Transverse colon (tissue), 4 donors: Measurements from ENCODE around the gene ABCA7. TPM values are rescaled to one million over a fixed set of nuclear protein-coding genes. Genes with fewer than 3 reads are reported as not detected.

Source experiments
- DNase-seq: peaks from one replicate; pipeline ENCODE4 v3.0.0-alpha.2; 2019
- H3K27ac ChIP-seq, 4 donors: fragments of 200-600 bp; sonication (generic); 2 replicates each; pipeline ENCODE4 v1.5.1; 2016 to 2018; ENCODE audit warnings: inconsistent platforms in 4 of 4
- H3K27me3 ChIP-seq: fragments of 200-600 bp; sonication (generic); 2 replicates; pipeline ENCODE4 v1.5.1; 2017; ENCODE audit warnings: inconsistent platforms
- H3K36me3 ChIP-seq, 4 donors: fragments of 200-600 bp; sonication (generic); 2 replicates each; pipeline ENCODE4 v1.5.1; 2017 to 2019; ENCODE audit warnings: inconsistent platforms in 4 of 4
- H3K4me1 ChIP-seq, 4 donors: fragments of 200-600 bp; sonication (generic); 2 replicates each; pipeline ENCODE4 v1.5.1; 2017 to 2020; ENCODE audit warnings: inconsistent platforms in 4 of 4
- H3K4me3 ChIP-seq, 4 donors: fragments of 200-600 bp; sonication (generic); 1 replicate in 1 of 4; 2 replicates in 3 of 4; pipeline versions ENCODE4 v1.5.1 to v1.6.1; 2017 to 2019; ENCODE audit warnings: inconsistent platforms in 4 of 4
- H3K9me3 ChIP-seq, 2 donors: fragments of 200-600 bp; sonication (generic); 2 replicates each; pipeline ENCODE4 v1.5.1; 2017 to 2019; ENCODE audit warnings: inconsistent platforms in 2 of 2
- EP300 ChIP-seq: sonication (generic); formaldehyde crosslinking; IDR thresholded peaks from one replicate; pipeline ENCODE4 v1.6.1; 2017; ENCODE audit warnings: antibody characterized with exemption, low read depth
- POLR2A ChIP-seq: fragments of 450-650 bp; IDR thresholded peaks from one replicate; pipeline ENCODE4 v1.6.1; 2016; ENCODE audit warnings: antibody characterized with exemption, mild to moderate bottlenecking, moderate library complexity
- POLR2AphosphoS5 ChIP-seq, 3 donors: sonication (generic); formaldehyde crosslinking; IDR thresholded peaks; one replicate each; pipeline ENCODE4 v1.6.1; 2016; ENCODE audit warnings: antibody characterized with exemption in 3 of 3
- WGBS, 2 donors: methylation state at CpG; one replicate each; pipeline ENCODE4 v1.1.5; 2018; ENCODE audit warnings: low coverage in 1 of 2; 5-methylcytosine and 5-hydroxymethylcytosine counted together
- in situ Hi-C, 4 donors: fragments of 200-750 bp; cut with MboI; loops; one replicate each; pipeline versions ENCODE4 v1.15.0 to v1.15.1; 2017; ENCODE audit warnings: low sequenced_read_pairs in 3 of 4, low pct_ligation_motif_present in 1 of 4, low pct_unique_long_range_greater_than_20kb in 1 of 4
- intact Hi-C: fragments of 100-400 bp; cut with DNase I; formaldehyde crosslinking; loops from one replicate; pipeline ENCODE4 v1.15.1; 2023; ENCODE audit warnings: low total_unique reads
- total RNA-seq, 4 donors: library from RNA; depleted of rRNA; stranded (reverse); fragments of >200 nt; gene quantifications; one replicate each; pipeline ENCODE4 v1.1.0, GENCODE V29; 2016
- TF ChIP-seq, protein P1 (sequence below), 5 experiments: fragments of 200-600 bp in 3 of 5; fragments of 450-650 bp in 2 of 5; sonication (generic) in 3 of 5; IDR thresholded peaks; 1 replicate in 2 of 5; 2 replicates in 3 of 5; pipeline ENCODE4 v1.5.1; 2016 to 2017; ENCODE audit warnings: antibody characterized with exemption in 5 of 5, inconsistent platforms in 3 of 5, mild to moderate bottlenecking in 2 of 5, moderate library complexity in 1 of 5

Gene ABCA7
- total RNA-seq, 4 donors from 2014 or later = 47.1 to 128 (median 82.0) TPM

DNA sequence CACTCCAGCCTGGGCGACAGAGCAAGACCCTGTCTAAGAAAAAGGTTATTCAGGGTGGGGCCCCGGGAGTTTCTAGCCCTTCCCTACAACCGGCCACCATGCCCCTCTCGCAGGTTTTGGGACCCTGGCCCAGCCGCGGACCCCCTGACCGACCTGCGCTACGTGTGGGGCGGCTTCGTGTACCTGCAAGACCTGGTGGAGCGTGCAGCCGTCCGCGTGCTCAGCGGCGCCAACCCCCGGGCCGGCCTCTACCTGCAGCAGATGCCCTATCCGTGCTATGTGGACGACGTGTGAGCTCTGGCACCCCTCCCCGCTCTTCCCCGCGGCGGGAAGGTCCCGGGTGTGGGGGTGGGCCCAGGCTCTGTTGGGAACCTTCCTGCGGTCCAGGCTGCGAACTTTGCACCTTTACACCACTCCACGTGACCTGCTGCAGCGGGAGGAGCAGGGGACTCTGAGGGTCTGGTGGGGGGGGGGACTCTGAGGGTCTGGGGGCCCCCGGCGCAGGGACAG lies 6.3 kb downstream of the ABCA7 start:
- WGBS, 2 donors = 83 to 100% methylated on average over 1 to 27 of the region's 33 CpGs
- Histone ChIP-seq H3K27ac (no peak overlapping the region), H3K9me3 (no peaks in the 10 kb centered on the region), H3K27me3 (no peaks in the 10 kb centered on the region), H3K4me1 (peaks cover 15 to 22% (median 19%) of the 10 kb centered on the region in 4 donors), H3K36me3 (no peaks in the 10 kb centered on the region), H3K4me3 (no peak overlapping the region)
- TF ChIP-seq POLR2AphosphoS5 (IDR thresholded peaks at IDR 0.05) (no peak), EP300 (no peak)
- TF ChIP-seq, protein P1, sequence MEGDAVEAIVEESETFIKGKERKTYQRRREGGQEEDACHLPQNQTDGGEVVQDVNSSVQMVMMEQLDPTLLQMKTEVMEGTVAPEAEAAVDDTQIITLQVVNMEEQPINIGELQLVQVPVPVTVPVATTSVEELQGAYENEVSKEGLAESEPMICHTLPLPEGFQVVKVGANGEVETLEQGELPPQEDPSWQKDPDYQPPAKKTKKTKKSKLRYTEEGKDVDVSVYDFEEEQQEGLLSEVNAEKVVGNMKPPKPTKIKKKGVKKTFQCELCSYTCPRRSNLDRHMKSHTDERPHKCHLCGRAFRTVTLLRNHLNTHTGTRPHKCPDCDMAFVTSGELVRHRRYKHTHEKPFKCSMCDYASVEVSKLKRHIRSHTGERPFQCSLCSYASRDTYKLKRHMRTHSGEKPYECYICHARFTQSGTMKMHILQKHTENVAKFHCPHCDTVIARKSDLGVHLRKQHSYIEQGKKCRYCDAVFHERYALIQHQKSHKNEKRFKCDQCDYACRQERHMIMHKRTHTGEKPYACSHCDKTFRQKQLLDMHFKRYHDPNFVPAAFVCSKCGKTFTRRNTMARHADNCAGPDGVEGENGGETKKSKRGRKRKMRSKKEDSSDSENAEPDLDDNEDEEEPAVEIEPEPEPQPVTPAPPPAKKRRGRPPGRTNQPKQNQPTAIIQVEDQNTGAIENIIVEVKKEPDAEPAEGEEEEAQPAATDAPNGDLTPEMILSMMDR (IDR thresholded peaks at IDR 0.05) = no peak
- no peak for DNase-seq
- in situ Hi-C loops (no loop called here), intact Hi-C loops (no loop called here)

DNA sequence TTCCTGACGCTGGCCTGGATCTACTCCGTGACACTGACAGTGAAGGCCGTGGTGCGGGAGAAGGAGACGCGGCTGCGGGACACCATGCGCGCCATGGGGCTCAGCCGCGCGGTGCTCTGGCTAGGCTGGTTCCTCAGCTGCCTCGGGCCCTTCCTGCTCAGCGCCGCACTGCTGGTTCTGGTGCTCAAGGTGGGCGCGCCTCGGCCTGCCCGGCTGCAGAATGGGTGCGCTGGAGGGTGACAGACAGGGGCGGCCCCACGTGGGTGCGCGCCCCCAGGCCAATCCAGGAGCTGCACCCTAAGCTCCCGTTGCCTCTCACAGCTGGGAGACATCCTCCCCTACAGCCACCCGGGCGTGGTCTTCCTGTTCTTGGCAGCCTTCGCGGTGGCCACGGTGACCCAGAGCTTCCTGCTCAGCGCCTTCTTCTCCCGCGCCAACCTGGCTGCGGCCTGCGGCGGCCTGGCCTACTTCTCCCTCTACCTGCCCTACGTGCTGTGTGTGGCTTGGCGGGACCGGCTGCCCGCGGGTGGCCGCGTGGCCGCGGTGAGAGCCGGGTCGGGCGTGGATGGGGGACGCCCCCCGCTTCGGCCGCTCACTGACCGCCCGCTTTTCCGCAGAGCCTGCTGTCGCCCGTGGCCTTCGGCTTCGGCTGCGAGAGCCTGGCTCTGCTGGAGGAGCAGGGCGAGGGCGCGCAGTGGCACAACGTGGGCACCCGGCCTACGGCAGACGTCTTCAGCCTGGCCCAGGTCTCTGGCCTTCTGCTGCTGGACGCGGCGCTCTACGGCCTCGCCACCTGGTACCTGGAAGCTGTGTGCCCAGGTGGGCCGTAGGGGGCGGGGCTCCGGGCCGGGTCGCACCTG lies 7.2 kb downstream of the ABCA7 start:
- H3K27ac ChIP-seq = peak overlapping the region in 2 of 4 donors; percentile 56 to 66
- WGBS, 2 donors = 75% methylated on average over 45 of the region's 77 CpGs; no CpG with 5 or more reads in 1 of the 2 donors
- H3K4me1 ChIP-seq = peaks cover 7 to 14% (median 11%) of the 10 kb centered on the region in 4 donors
- no peak overlapping the region for H3K4me3 ChIP-seq
- H3K36me3 ChIP-seq = no peaks in the 10 kb centered on the region
- DNase-seq = peak; percentile 63
- no peaks in the 10 kb centered on the region for H3K27me3 ChIP-seq
- TF ChIP-seq POLR2A = no peak
- in situ Hi-C loops = no loop called here
- intact Hi-C loops = no loop called here
- no peaks in the 10 kb centered on the region for H3K9me3 ChIP-seq

DNA sequence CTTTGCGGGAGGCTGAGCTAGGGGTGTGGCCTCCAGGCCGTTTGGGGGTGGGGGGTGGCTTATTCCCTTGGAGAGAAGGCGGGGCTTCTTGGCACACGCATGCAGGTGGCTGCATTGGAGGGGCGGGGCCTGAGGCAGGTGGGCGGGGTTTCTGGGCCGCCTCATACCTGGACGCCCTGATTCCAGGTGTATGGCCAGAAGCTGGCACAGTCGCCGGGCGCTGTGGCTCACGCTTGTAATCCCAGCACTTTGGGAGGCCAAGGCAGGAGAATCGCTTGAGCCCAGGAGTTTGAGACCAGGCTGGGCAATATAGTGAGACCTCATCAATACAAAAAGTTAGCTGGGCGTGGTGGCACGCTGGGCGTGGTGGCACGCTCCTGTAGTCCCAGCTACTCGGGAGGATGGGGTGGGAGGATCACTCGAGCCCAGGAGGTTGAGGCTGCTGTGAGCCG lies 7.8 kb downstream of the ABCA7 start:
- Histone ChIP-seq H3K27me3 (no peaks in the 10 kb centered on the region), H3K27ac (peak overlapping the region in 2 of 4 donors; percentile 56 to 66), H3K4me3 (no peak overlapping the region), H3K4me1 (peaks cover 2 to 8% (median 7%) of the 10 kb centered on the region in 4 donors), H3K9me3 (no peaks in the 10 kb centered on the region), H3K36me3 (no peaks in the 10 kb centered on the region)
- intact Hi-C loops = no loop called here
- TF ChIP-seq POLR2AphosphoS5 (IDR thresholded peaks at IDR 0.05) (no peak), POLR2A (no peak), EP300 (no peak)
- TF ChIP-seq, protein P1 (IDR thresholded peaks at IDR 0.05) = no peak
- in situ Hi-C loops = no loop called here
- peak; percentile 92 for DNase-seq
- WGBS, 2 donors = 39 to 59% methylated on average over 5 to 19 of the region's 20 CpGs

DNA sequence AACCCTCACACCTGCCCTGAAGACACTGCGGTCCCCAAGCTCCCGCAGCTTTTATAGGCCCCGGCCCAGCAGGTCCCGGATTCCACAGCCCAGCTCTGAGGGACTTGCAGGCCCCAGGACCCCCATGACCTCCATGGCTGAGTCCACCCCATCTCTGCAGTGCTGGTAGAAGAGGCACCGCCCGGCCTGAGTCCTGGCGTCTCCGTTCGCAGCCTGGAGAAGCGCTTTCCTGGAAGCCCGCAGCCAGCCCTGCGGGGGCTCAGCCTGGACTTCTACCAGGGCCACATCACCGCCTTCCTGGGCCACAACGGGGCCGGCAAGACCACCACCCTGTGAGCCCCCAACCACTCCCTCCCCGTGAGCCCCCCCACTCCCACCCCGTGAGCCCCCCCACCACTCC lies 9.2 kb downstream of the ABCA7 start:
- H3K4me3 ChIP-seq = no peak overlapping the region
- WGBS, 2 donors = 79% methylated on average over 15 of the region's 17 CpGs; no CpG with 5 or more reads in 1 of the 2 donors
- H3K4me1 ChIP-seq = peaks cover 0 to 4% (median 0%) of the 10 kb centered on the region in 4 donors
- TF ChIP-seq, protein P1 (IDR thresholded peaks at IDR 0.05) = no peak
- no peak for TF ChIP-seq POLR2AphosphoS5 (IDR thresholded peaks at IDR 0.05)
- TF ChIP-seq EP300 = no peak
- TF ChIP-seq POLR2A = no peak
- in situ Hi-C loops (no loop called here), intact Hi-C loops (no loop called here)
- H3K36me3 ChIP-seq = no peaks in the 10 kb centered on the region
- DNase-seq = no peak
- no peaks in the 10 kb centered on the region for H3K9me3 ChIP-seq
- H3K27me3 ChIP-seq = no peaks in the 10 kb centered on the region
- H3K27ac ChIP-seq = no peak overlapping the region
